Pancreas (tissue), 10 donors: ENCODE results near the gene CTCFL. TPM values are rescaled to one million over a fixed set of nuclear protein-coding genes. Genes with fewer than 3 reads are reported as not detected.

Source experiments
- ATAC-seq, 4 donors: fragments of 200-7000 bp; cut with Tn5 transposase; one replicate each; pipeline versions ENCODE4 v1.8.0 to v1.9.1; 2020; ENCODE audit warnings: mild to moderate bottlenecking in 4 of 4, moderate library complexity in 4 of 4
- DNase-seq, 6 donors: peaks; one replicate each; pipeline ENCODE4 v3.0.0-alpha.2; 2020
- FAIRE-seq: peaks from 2 replicates; lab custom pipeline; 2012; peaks lifted over from hg19 to GRCh38; lab: Jason Lieb, UNC
- H3K27ac ChIP-seq, 4 donors: fragments of 200-600 bp; sonication (generic); 1 replicate in 3 of 4; 2 replicates in 1 of 4; pipeline versions ENCODE4 v1.5.0 to v1.8.0; 2020
- H3K27me3 ChIP-seq, 4 donors: fragments of 200-600 bp; one replicate each; pipeline ENCODE4 v1.8.0; 2021
- H3K36me3 ChIP-seq, 3 donors: fragments of 200-600 bp; sonication (generic) in 1 of 3; one replicate each; pipeline versions ENCODE4 v1.5.0 to v1.8.0; 2020 to 2021
- H3K4me1 ChIP-seq, 3 donors: fragments of 200-600 bp; one replicate each; pipeline ENCODE4 v1.8.0; 2021
- H3K4me3 ChIP-seq, 4 donors: fragments of 200-600 bp; sonication (generic) in 2 of 4; one replicate each; pipeline versions ENCODE4 v1.5.0 to v1.8.0; 2020 to 2021
- H3K9me3 ChIP-seq, 4 donors: fragments of 200-600 bp; one replicate each; pipeline ENCODE4 v1.8.0; 2021
- WGBS, 2 donors: extraction: QIAGEN DNeasy Blood & Tissue Kit; methylation state at CpG; one replicate each; pipeline ENCODE4 v1.1.7; 2013; 5-methylcytosine and 5-hydroxymethylcytosine counted together
- intact Hi-C, 3 donors: fragments of 100-400 bp; cut with DNase I; formaldehyde crosslinking; loops; one replicate each; pipeline versions ENCODE4 v1.11.1 to v1.14.2; 2022
- polyA plus RNA-seq, 2 donors: library from polyadenylated mRNA; stranded (reverse); fragments of 200-250 nt; gene quantifications; one replicate each; pipeline ENCODE4 v1.2.3, GENCODE V29; 2013
- total RNA-seq, 6 donors: library from RNA; stranded (reverse); fragmentation: NEBNext Ultra II Directional in 4 of 6; extraction: Animal tissue kit (Norgen Biotek cat#: 25700) in 4 of 6; gene quantifications; one replicate each; pipeline versions ENCODE4 v1.2.1 to v1.2.4, GENCODE V29; 2021 to 2023
- TF ChIP-seq, protein P1 (sequence below), 4 donors: fragments of 200-600 bp; sonication (generic) in 3 of 4; IDR thresholded peaks; one replicate each; pipeline versions ENCODE4 v1.5.0 to v1.8.0; 2021; ENCODE audit warnings: antibody characterized with exemption in 4 of 4
- donor health status: healthy with polysubstance abuse.
- donor health status: DM: no; HTN: no; CAD: no; lungs with moderate emphysema.
- donor health status: DM: no; HTN: no; CAD: no.
- donor health status: control.
- donor health status: control.
- donor health status: Bipolar disorder and iron deficiency.
- donor health status: DM: yes; HTN: yes; CAD: no.
- donor health status: DM: no; HTN: no; CAD: no.
- donor health status: DM: no; HTN: no; CAD: no.
- donor health status: DM: yes; HTN: yes; CAD: no.

Gene CTCFL
- total and polyA plus RNA-seq, 8 donors = 0.16 TPM; not detected in 7

DNA sequence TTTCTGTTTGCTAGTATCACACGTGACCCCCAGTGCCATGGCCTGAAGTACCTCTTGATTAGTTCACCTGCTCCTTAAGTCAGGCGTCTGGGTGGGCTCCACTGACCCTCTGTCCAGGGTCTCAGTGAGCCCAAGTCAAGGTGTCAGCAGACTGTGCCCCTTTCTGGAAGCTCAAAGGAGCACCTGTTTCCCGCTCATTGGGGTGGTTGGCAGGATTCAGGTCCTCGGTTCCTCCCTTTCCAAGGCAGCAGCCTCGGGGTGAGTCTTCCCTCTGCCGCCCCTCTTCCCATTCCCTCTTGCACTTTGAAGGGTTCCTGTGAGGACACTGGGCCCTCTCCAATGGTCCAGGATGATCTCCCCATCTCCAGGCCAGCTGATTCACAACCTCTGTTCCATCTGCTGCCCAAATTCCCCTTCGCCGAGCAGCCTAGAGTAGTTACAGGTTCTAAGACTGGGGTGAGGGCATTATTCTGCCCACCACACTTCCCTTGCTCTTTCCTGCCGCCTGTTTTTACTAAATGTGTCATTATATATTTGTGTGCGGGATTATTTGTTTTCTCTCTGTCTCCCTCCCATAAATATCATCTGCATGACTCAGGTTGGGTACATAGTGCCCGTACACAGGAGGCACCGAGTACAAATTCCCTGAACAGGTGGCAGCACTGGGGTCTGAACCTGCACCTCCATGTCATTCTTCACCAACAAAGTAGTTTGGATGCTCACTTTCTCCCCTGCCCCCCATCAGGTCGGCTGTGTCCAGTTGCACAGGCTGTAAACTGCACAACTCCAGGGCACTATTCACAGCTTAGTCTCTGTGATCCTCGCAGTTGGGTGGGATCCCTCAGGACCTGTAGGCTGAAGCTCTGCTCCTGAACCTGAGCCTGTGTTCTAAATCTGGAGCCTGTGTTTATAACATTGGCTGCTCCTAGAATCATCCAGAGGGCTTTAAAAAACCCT is 75.3 kb downstream of the CTCFL start:
- intact Hi-C loops = no loop called here
- 65 to 77% methylated on average over 14 of the region's 14 CpGs for WGBS, 2 donors
- H3K27ac ChIP-seq = no peak overlapping the region
- no peaks in the 10 kb centered on the region for H3K36me3 ChIP-seq
- no peaks in the 10 kb centered on the region for H3K9me3 ChIP-seq
- TF ChIP-seq, protein P1, sequence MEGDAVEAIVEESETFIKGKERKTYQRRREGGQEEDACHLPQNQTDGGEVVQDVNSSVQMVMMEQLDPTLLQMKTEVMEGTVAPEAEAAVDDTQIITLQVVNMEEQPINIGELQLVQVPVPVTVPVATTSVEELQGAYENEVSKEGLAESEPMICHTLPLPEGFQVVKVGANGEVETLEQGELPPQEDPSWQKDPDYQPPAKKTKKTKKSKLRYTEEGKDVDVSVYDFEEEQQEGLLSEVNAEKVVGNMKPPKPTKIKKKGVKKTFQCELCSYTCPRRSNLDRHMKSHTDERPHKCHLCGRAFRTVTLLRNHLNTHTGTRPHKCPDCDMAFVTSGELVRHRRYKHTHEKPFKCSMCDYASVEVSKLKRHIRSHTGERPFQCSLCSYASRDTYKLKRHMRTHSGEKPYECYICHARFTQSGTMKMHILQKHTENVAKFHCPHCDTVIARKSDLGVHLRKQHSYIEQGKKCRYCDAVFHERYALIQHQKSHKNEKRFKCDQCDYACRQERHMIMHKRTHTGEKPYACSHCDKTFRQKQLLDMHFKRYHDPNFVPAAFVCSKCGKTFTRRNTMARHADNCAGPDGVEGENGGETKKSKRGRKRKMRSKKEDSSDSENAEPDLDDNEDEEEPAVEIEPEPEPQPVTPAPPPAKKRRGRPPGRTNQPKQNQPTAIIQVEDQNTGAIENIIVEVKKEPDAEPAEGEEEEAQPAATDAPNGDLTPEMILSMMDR (IDR thresholded peaks at IDR 0.05) = no peak
- no peak for DNase-seq
- H3K27me3 ChIP-seq = no peaks in the 10 kb centered on the region
- no peak for ATAC-seq
- H3K4me3 ChIP-seq = no peak overlapping the region
- FAIRE-seq = no peak
- no peaks in the 10 kb centered on the region for H3K4me1 ChIP-seq

DNA sequence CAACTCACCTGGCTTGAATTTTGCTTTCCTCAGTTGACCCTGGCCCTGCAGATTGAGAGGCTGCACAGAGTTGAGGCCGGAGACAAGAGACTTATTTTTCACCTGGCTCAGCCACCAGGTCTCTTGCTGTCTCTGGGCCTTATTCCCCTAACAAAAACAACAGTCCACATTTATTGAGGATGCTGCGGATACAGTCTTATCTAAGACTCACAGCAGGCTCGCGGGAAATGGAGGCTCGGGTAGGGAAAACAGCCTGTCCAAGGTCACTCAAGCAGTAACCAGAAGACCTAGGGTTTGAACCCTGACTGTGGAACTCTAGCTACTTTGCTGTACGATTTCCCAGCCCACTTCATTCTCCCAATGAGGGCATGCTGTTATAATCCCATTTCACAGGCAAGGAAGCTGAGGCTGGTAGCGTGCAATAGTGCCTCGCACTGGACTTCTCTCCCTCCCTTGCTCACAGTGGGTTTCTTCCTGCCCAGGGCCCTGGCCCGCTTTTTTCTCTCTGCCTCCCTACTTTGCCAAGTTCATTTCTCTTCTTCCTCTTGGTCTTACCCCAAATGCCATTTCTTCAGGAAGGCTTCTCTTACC is 76.1 kb downstream of the CTCFL start:
- 64 to 79% methylated on average over 9 of the region's 9 CpGs for WGBS, 2 donors
- TF ChIP-seq, protein P1 (IDR thresholded peaks at IDR 0.05) = no peak
- no peaks in the 10 kb centered on the region for H3K9me3 ChIP-seq
- FAIRE-seq (no peak), DNase-seq (no peak), ATAC-seq (no peak)
- H3K36me3 ChIP-seq = no peaks in the 10 kb centered on the region
- no peak overlapping the region for H3K27ac ChIP-seq
- H3K4me3 ChIP-seq = no peak overlapping the region
- H3K27me3 ChIP-seq = no peaks in the 10 kb centered on the region
- intact Hi-C loops = no loop called here
- no peaks in the 10 kb centered on the region for H3K4me1 ChIP-seq

Other genes with a start within 250 kb of the CTCFL start
- not detected for gene SPO11, start 195.3 kb downstream of the CTCFL start, total RNA-seq
- not detected for gene SPO11, start 195.3 kb downstream of the CTCFL start, polyA plus RNA-seq
- 10 to 100 TPM in 1 of 6 donors, 1 to 10 TPM in 5; 4.3 to 11.4 (median 6.6) TPM for gene RAE1, start 173.9 kb downstream of the CTCFL start, total RNA-seq
- gene RAE1, start 173.9 kb downstream of the CTCFL start, polyA plus RNA-seq = 10 to 100 TPM in 1 of 2 donors, 1 to 10 TPM in 1; 5.7 to 13.5 TPM
- gene RBM38, start 133.7 kb downstream of the CTCFL start, total RNA-seq = 1 to 10 TPM; 3.9 to 10.0 (median 5.3) TPM
- 10 to 100 TPM in 1 of 2 donors, 1 to 10 TPM in 1; 9.7 to 13.1 TPM for gene RBM38, start 133.7 kb downstream of the CTCFL start, polyA plus RNA-seq
- gene PCK1, start 36.0 kb upstream of the CTCFL start, total RNA-seq = 1 to 10 TPM in 1 of 6 donors, under 1 TPM in 5; 0.12 to 2.5 (median 0.47) TPM
- gene PCK1, start 36.0 kb upstream of the CTCFL start, polyA plus RNA-seq = 1 to 10 TPM in 1 of 2 donors, under 1 TPM in 1; 0.38 to 2.3 TPM
- under 1 TPM in 3 of 6 donors, not detected in 3; 0.17 to 0.90 (median 0.24) TPM for gene ZBP1, start 95.3 kb upstream of the CTCFL start, total RNA-seq
- gene ZBP1, start 95.3 kb upstream of the CTCFL start, polyA plus RNA-seq = under 1 TPM; 0.09 to 0.15 TPM
- 10 to 100 TPM; 24.8 to 98.2 (median 33.6) TPM for gene PMEPA1, start 184.9 kb upstream of the CTCFL start, total RNA-seq
- 10 to 100 TPM; 28.4 to 45.5 TPM for gene PMEPA1, start 184.9 kb upstream of the CTCFL start, polyA plus RNA-seq